Right lobe of liver (tissue), 4 donors: Measurements from ENCODE around the gene NANOS3.
A peak's percentile ranks its signal among the peaks of the same experiment; 100 is the strongest.

Experiments used
- POLR2A ChIP-seq: fragments of 450-650 bp; IDR thresholded peaks from one replicate; pipeline ENCODE4 v1.6.1; 2017; ENCODE audit warnings: antibody characterized with exemption, mild to moderate bottlenecking
- TF ChIP-seq, protein P1 (sequence below), 4 donors: fragments of 200-600 bp in 3 of 4; fragments of 450-650 bp in 1 of 4; IDR thresholded peaks; one replicate each; pipeline versions ENCODE4 v1.5.1 to v1.8.0; 2016 to 2022; ENCODE audit warnings: antibody characterized with exemption in 4 of 4, mild to moderate bottlenecking in 2 of 4
- donor health status: DM: no; HTN: no; CAD: no.
- donor health status: DM: no; HTN: no; CAD: no.
- donor health status: DM: no; HTN: yes; CAD: no.

DNA sequence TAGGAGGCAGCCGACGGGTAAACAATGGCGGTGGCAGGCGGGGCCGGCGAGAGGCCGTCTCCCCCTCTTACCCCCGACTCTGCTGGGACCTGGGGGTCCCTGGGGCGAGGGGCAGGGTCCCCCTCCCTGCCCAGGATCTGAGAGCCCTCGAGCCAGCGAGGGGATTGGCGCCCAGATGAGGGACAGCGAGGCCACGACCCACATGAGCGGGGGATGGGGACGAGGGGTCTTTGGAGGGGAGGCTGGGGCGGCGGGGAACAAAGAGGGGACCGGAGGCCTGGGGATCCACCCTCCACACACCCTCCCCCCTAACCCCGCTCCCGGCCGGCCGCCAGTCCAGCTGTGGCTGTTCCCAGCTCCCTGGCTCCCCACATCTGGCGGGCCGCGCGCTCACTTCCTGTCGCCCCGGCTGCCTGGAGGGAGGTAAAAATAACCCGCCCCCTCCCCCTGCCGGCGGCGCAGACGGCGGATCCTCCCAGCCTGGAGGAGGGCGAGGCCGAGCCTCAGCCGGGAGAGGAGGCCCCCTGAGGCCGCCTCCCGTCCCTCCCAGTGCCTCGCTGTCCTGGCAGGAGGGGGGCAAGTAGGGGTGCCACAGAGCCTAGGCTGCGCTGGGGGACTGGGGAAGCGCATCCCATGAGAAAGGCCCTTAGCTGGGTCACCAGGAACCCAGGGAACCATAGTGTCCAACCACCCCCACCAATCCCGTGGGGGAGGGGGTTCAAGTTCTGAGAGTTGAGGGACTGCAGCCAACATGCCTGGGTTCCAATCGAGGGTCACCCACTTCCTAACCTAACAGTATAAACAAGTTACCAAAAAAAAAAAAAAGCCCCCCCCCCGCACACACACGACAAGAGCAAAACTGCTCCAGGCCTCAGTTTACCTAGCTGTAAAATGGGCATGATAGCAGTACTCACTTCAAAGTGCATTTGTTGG, 29.3 kb upstream of the NANOS3 start:
- TF ChIP-seq, protein P1, sequence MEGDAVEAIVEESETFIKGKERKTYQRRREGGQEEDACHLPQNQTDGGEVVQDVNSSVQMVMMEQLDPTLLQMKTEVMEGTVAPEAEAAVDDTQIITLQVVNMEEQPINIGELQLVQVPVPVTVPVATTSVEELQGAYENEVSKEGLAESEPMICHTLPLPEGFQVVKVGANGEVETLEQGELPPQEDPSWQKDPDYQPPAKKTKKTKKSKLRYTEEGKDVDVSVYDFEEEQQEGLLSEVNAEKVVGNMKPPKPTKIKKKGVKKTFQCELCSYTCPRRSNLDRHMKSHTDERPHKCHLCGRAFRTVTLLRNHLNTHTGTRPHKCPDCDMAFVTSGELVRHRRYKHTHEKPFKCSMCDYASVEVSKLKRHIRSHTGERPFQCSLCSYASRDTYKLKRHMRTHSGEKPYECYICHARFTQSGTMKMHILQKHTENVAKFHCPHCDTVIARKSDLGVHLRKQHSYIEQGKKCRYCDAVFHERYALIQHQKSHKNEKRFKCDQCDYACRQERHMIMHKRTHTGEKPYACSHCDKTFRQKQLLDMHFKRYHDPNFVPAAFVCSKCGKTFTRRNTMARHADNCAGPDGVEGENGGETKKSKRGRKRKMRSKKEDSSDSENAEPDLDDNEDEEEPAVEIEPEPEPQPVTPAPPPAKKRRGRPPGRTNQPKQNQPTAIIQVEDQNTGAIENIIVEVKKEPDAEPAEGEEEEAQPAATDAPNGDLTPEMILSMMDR (IDR thresholded peaks at IDR 0.05) = peak in 2 of 4 donors; percentile 9 to 14
- peak; percentile 75 for TF ChIP-seq POLR2A
